ENCODE results near the gene ASIC5.
"Not testable (repeated sequence)": the region's sequence is repeated elsewhere in the genome, so short reads cannot be mapped to it uniquely, and the experiment has no call there.

The ASIC5 gene

GRCh38 chr4:155802190-155802959, 63.7 kb downstream of the ASIC5 start:
- in situ Hi-C loops (cut with MboI; ENCODE audit: low sequenced_read_pairs), result no loop called here

GRCh38 chr4:155800685-155801343, 65.3 kb downstream of the ASIC5 start:
- in situ Hi-C loops (cut with MboI; ENCODE audit: low sequenced_read_pairs), result no loop called here

GRCh38 chr4:155799794-155800123, 66.3 kb downstream of the ASIC5 start:
- in situ Hi-C loops (cut with MboI; ENCODE audit: low sequenced_read_pairs), result no loop called here

- in situ Hi-C loops (cut with MboI; ENCODE audit: low sequenced_read_pairs), result no loop called here
Measured at GRCh38 chr4:155799116-155799793, 66.8 kb downstream of the ASIC5 start.

GRCh38 chr4:155797581-155797980, 68.5 kb downstream of the ASIC5 start:
- in situ Hi-C loops (cut with MboI; ENCODE audit: low sequenced_read_pairs), result not testable (repeated sequence)

GRCh38 chr4:155795991-155796390, 70.1 kb downstream of the ASIC5 start:
- in situ Hi-C loops (cut with MboI; ENCODE audit: low sequenced_read_pairs), result no loop called here

GRCh38 chr4:155794589-155795236, 71.4 kb downstream of the ASIC5 start:
- in situ Hi-C loops (cut with MboI; ENCODE audit: low sequenced_read_pairs), result no loop called here

- in situ Hi-C loops (cut with MboI; ENCODE audit: low sequenced_read_pairs), result no loop called here
Measured at GRCh38 chr4:155789982-155790381, 76.1 kb downstream of the ASIC5 start.

- in situ Hi-C loops (cut with MboI; ENCODE audit: low sequenced_read_pairs), result no loop called here
Measured at GRCh38 chr4:155789391-155789790, 76.7 kb downstream of the ASIC5 start.

- in situ Hi-C loops (cut with MboI; ENCODE audit: low sequenced_read_pairs), result no loop called here
Measured at GRCh38 chr4:155787113-155787710, 78.9 kb downstream of the ASIC5 start.

GRCh38 chr4:155785828-155786227, 80.2 kb downstream of the ASIC5 start:
- in situ Hi-C loops (cut with MboI; ENCODE audit: low sequenced_read_pairs), result no loop called here

GRCh38 chr4:155784637-155785036, 81.4 kb downstream of the ASIC5 start:
- in situ Hi-C loops (cut with MboI; ENCODE audit: low sequenced_read_pairs), result no loop called here

- in situ Hi-C loops (cut with MboI; ENCODE audit: low sequenced_read_pairs), result no loop called here
Measured at GRCh38 chr4:155781249-155781831, 84.7 kb downstream of the ASIC5 start.

GRCh38 chr4:155780775-155781174, 85.3 kb downstream of the ASIC5 start:
- in situ Hi-C loops (cut with MboI; ENCODE audit: low sequenced_read_pairs), result no loop called here
